Effector CD4-positive, alpha-beta T cell (primary cell): ENCODE measurements around the gene INPP5D.

Source experiments
- DNase-seq: peaks from one replicate; pipeline ENCODE4 v3.0.0-alpha.2; 2020

INPP5D gene

GRCh38 chr2:233247116-233247515, 187.0 kb downstream of the INPP5D start:
- DNase-seq, result no peak

GRCh38 chr2:233247744-233248143, 187.6 kb downstream of the INPP5D start:
- DNase-seq, result peak; percentile 58

- no peak for DNase-seq
These were observed 188.9 kb downstream of the INPP5D start for GRCh38 chr2:233248999-233249398.

- no peak for DNase-seq
These were observed 190.4 kb downstream of the INPP5D start for GRCh38 chr2:233250568-233250967.

- DNase-seq, result no peak
These were observed 190.8 kb downstream of the INPP5D start for GRCh38 chr2:233250985-233251305.

- peak; percentile 94 for DNase-seq
These were observed 191.4 kb downstream of the INPP5D start, which contains the start of gene ATG16L1 for GRCh38 chr2:233251306-233252116. Gene ATG16L1 (plus strand): TSS chr2:233251673. CDS start chr2:233251828, 155 bp downstream.

GRCh38 chr2:233252227-233252626, 192.1 kb downstream of the INPP5D start:
- no peak for DNase-seq

GRCh38 chr2:233255151-233255550, 195.0 kb downstream of the INPP5D start:
- no peak for DNase-seq

- DNase-seq, result no peak
These were observed 195.9 kb downstream of the INPP5D start for GRCh38 chr2:233256048-233256447.
